Kidney (tissue), 14 donors: Measurements from ENCODE around the gene ANKRD13B. TPM values are rescaled to one million over a fixed set of nuclear protein-coding genes. Genes with fewer than 3 reads are reported as not detected.
A peak's percentile ranks its signal among the peaks of the same experiment; 100 is the strongest.

Experiments
- DNase-seq, 5 donors: peaks; one replicate each; pipeline ENCODE4 v3.0.0-alpha.2; 2013 to 2020
- FAIRE-seq: peaks from 2 replicates; lab custom pipeline; 2012; peaks lifted over from hg19 to GRCh38; lab: Jason Lieb, UNC
- H3K27ac ChIP-seq, 2 donors: one replicate each; pipeline ENCODE4 v1.7.0; 2013; ENCODE audit warnings: low read depth in 2 of 2, low read length in 2 of 2, inconsistent platforms in 1 of 2
- H3K27me3 ChIP-seq: one replicate; pipeline ENCODE4 v1.7.1; 2013; ENCODE audit warnings: low read length, inconsistent platforms; ENCODE audit not compliant: control insufficient read depth, insufficient read depth
- H3K36me3 ChIP-seq, 3 donors: one replicate each; pipeline versions ENCODE4 v1.7.0 to v1.7.1; 2013; ENCODE audit warnings: low read length in 3 of 3, control low read depth in 1 of 3, inconsistent platforms in 1 of 3; ENCODE audit not compliant: insufficient read depth in 3 of 3, control insufficient read depth in 2 of 3
- H3K4me1 ChIP-seq, 3 donors: one replicate each; pipeline versions ENCODE4 v1.7.0 to v1.7.1; 2013; ENCODE audit warnings: low read length in 3 of 3, inconsistent platforms in 1 of 3, low read depth in 1 of 3; ENCODE audit not compliant: control insufficient read depth in 2 of 3, insufficient read depth in 2 of 3
- H3K4me3 ChIP-seq, 3 donors: one replicate each; pipeline versions ENCODE4 v1.7.0 to v1.8.1; 2013; ENCODE audit warnings: low read length in 3 of 3, control low read depth in 1 of 3, inconsistent platforms in 1 of 3
- H3K9ac ChIP-seq, 3 donors: one replicate each; pipeline versions ENCODE4 v1.7.0 to v1.7.1; 2013; ENCODE audit warnings: low read length in 3 of 3, control low read depth in 1 of 3, inconsistent platforms in 1 of 3
- H3K9me3 ChIP-seq, 3 donors: one replicate each; pipeline versions ENCODE4 v1.7.0 to v1.7.1; 2013; ENCODE audit warnings: low read length in 3 of 3, control low read depth in 1 of 3, inconsistent platforms in 1 of 3; ENCODE audit not compliant: control insufficient read depth in 2 of 3, insufficient read depth in 1 of 3
- intact Hi-C: fragments of 100-400 bp; cut with DNase I; formaldehyde crosslinking; loops from one replicate; pipeline ENCODE4 v1.11.1; 2022
- polyA plus RNA-seq: library from polyadenylated mRNA; stranded (reverse); fragments of 350-450 nt; fragmentation: Illumina TruSeq; extraction: RNeasy Lipid Tissue Mini Kit (QIAGEN cat#74804); gene quantifications from one replicate; pipeline ENCODE4 v1.2.3, GENCODE V29; 2014; ENCODE audit warnings: low read depth, low replicate concordance; ENCODE audit not compliant: insufficient read depth
- total RNA-seq: library from RNA; stranded (reverse); fragmentation: NEBNext Ultra II Directional; extraction: Animal tissue kit (Norgen Biotek cat#: 25700); gene quantifications from one replicate; pipeline ENCODE4 v1.2.1, GENCODE V29; 2021
- TF ChIP-seq, protein P1 (sequence below): IDR thresholded peaks from 3 replicates; pipeline ENCODE4 v1.5.1; 2012; ENCODE audit warnings: mild to moderate bottlenecking, moderate library complexity, borderline replicate concordance; ENCODE audit not compliant: insufficient read depth; ENCODE audit errors: extremely low read depth
- donor health status: control.
- donor health status: control.
- donor health status: control.
- donor health status: control.
- donor health status: control.
- donor health status: DM: yes; HTN: yes; CAD: no.
- donor health status: Normal renal cell carcinoma (clear cell type).

Gene ANKRD13B
- total and polyA plus RNA-seq, 2 donors from 2014 or later: 2.8 to 3.3 TPM

DNA sequence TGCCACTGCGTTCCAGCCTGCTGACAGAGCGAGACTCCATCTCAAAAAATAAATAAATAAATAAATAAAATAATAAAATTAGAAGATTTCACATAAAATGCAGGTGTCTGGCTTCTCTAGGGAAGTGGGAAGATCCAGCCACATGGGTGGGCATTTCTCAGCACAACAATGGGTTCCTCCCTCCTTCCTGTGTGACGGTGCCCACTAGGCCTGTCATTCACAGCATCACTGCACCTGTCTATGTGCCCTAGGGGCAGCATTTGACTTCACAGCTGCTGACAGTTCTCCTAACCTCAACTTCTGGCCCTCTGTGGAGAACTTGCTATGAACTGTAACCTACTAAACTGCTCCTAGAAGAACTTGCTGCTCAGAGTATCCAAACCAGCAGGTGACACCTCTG lies 29.1 kb upstream of the ANKRD13B start:
- FAIRE-seq (no peak), DNase-seq (no peak)
- H3K9me3 ChIP-seq: no peaks in the 10 kb centered on the region
- no peak overlapping the region for H3K27ac ChIP-seq
- TF ChIP-seq, protein P1, sequence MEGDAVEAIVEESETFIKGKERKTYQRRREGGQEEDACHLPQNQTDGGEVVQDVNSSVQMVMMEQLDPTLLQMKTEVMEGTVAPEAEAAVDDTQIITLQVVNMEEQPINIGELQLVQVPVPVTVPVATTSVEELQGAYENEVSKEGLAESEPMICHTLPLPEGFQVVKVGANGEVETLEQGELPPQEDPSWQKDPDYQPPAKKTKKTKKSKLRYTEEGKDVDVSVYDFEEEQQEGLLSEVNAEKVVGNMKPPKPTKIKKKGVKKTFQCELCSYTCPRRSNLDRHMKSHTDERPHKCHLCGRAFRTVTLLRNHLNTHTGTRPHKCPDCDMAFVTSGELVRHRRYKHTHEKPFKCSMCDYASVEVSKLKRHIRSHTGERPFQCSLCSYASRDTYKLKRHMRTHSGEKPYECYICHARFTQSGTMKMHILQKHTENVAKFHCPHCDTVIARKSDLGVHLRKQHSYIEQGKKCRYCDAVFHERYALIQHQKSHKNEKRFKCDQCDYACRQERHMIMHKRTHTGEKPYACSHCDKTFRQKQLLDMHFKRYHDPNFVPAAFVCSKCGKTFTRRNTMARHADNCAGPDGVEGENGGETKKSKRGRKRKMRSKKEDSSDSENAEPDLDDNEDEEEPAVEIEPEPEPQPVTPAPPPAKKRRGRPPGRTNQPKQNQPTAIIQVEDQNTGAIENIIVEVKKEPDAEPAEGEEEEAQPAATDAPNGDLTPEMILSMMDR: no peak
- peak overlapping the region in 1 of 3 donors; percentile 5 for H3K4me3 ChIP-seq
- intact Hi-C loops: no loop called here
- H3K36me3 ChIP-seq: peaks cover 0 to 5% (median 4%) of the 10 kb centered on the region in 3 donors
- no peak overlapping the region for H3K9ac ChIP-seq
- H3K27me3 ChIP-seq: no peaks in the 10 kb centered on the region
- peaks cover 0 to 12% (median 4%) of the 10 kb centered on the region in 3 donors for H3K4me1 ChIP-seq

DNA sequence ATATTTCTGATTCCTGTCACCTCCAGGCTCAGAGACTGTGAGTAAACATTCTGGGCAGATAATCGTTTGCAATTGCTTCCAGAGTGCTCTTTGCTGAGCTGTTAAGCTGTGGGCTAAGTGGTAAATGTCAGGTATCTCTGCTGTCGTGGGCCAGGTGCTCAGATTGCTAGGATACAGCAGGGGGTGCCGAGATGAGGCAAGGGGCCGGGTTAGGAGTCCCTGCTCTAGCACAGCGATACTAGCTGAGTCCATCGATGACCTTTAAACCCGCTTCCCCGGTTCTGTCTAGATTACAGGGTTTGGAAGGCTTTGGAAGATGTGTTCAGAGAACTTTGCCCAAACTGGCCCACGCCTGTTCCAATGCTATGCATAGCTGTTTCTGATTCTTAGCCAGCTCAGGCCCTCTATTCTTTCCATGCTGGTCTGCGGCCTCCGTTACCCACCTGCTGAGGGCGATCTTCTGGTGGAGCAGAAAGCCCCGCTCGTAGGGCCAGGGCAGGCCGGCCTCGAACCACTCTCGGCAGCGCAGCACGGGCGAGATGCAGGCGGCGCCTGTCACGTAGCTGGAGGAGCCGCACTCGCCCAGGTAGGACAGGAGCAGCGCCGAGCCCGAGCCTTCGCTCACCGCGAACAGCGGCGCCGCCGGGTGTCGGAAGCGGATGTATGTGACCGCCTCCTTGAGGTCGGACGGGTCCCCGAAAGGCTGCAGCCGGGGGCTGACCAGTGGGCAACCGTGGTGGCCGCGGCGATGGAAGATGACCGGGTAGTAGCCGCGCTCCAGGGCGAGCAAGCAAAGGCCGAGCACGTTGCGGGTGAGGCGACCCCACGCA lies 27.1 kb upstream of the ANKRD13B start:
- peak overlapping the region in 1 of 3 donors; percentile 65 for H3K9ac ChIP-seq
- TF ChIP-seq, protein P1: no peak
- peak overlapping the region in 2 of 3 donors; percentile 2 to 66 for H3K4me3 ChIP-seq
- peaks cover 0 to 5% (median 4%) of the 10 kb centered on the region in 3 donors for H3K36me3 ChIP-seq
- DNase-seq (peak; percentile 25 to 86 (median 49)), FAIRE-seq (no peak)
- intact Hi-C loops: no loop called here
- H3K9me3 ChIP-seq: no peaks in the 10 kb centered on the region
- H3K27ac ChIP-seq: peak overlapping the region; percentile 54 to 63
- peaks cover 0 to 22% (median 11%) of the 10 kb centered on the region in 3 donors for H3K4me1 ChIP-seq
- no peaks in the 10 kb centered on the region for H3K27me3 ChIP-seq

DNA sequence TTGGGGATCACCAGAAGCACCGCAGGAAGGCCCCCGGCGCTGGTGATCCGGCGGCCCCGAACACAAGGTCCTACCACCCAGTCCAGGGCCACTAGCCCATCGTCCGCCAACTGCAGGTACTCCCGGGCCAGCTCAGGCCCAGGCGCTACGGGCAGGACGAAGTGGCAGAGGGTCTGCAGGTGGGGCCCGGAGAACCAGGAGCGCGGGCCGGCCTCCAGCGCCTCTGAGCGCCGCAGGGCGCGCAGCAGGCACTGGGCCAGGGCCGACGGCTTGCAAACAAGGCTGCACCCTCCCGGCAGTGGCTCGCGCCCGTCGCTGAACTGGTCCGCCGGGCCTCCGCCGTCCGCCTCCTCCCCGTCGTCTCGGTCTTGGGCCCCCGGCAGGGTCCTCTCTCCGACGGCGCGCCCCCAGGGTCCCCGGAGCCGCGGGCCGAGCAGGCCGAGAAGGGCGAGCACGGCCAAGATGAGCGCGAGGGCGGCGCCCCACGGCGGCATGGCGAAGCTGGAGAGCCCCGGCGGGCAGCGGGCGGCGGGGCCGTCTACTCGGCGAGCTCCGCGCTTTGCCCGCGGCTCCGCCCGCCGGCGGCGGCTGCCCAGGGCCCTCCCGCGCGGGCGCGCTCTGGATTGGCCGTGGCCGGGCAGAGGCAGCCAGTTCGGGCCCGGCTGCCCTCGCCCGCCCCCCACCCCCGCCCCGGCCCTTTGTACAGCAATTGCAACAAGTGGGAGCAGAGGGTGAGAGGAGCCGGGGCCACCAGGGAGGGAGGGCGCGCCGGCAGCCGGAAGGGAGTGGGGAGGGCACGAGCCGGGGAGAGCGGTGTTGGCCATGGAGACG lies 26.2 kb upstream of the ANKRD13B start, which contains the start of gene ABHD15:
ABHD15 (minus strand) TSS at position 565 of the 831 bp plus-strand sequence; CDS start at position 494, 71 bp downstream.
- Histone ChIP-seq H3K9me3 (no peaks in the 10 kb centered on the region), H3K4me3 (peak within 1 kb of the TSS; percentile 34 to 86 (median 81)), H3K27ac (peak within 1 kb of the TSS; percentile 87 to 91), H3K9ac (peak within 1 kb of the TSS in 2 of 3 donors; percentile 63 to 75), H3K4me1 (peaks cover 0 to 22% (median 11%) of the 10 kb centered on the region in 3 donors), H3K36me3 (peaks cover 0 to 3% (median 2%) of the 10 kb centered on the region in 3 donors), H3K27me3 (no peaks in the 10 kb centered on the region)
- intact Hi-C loops: no loop called here
- DNase-seq (peak; percentile 69 to 90 (median 77)), FAIRE-seq (no peak)
- TF ChIP-seq, protein P1: no peak
